Smooth muscle cell of the brain vasculature (primary cell): ENCODE data around the gene MMP27.

Source experiments
- DNase-seq: peaks from one replicate; pipeline ENCODE4 v3.0.0-alpha.2; 2012; ENCODE audit warnings: low read depth, low spot score

The MMP27 gene

GRCh38 chr11:102703826-102704493 is 1.6 kb downstream of the MMP27 start:
- DNase-seq = no peak

DNA sequence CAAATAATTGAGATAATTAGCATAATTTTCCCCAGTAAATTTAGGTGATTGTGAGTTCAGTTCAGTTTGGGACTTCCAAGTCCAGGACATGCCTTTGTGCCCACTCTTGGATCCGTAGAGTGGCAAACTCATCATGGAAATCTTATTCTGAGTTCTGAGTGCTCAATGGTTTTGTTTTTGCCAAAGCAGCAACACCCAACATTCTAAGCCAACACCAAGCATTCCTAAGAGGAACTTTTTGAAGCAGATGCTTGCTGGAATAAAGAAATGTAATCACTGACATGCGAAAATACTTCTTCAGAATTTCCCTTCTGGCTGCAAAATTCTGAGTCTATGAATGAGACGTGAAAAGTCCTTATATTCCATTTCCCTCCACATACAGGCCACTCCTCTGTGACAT is 10.4 kb downstream of the MMP27 start:
- DNase-seq = no peak

- DNase-seq = no peak
Measured at GRCh38 chr11:102685754-102686153, 19.8 kb downstream of the MMP27 start.

- DNase-seq = no peak
Measured at GRCh38 chr11:102685338-102685737, 20.2 kb downstream of the MMP27 start.

- DNase-seq = no peak
Measured at GRCh38 chr11:102683277-102683676, 22.3 kb downstream of the MMP27 start.

DNA sequence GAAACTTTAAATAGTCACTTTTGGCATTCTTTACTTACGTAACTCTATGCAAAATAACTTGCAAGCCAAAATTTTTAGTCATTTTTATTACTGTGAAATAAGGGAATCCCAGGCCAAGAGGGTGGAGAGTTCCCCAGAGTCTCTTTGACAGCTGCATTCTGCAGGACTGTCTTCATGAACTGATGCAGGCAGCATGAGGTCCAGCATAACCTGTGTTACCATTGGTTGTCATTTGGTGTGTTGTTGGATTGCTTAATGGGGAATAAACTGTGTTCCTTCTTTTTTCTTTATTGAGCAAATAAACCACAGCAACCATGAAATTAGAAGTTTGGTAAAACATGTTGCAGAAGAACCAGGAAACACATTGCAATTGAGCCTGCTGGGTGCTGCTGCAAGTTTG is 24.6 kb downstream of the MMP27 start:
- no peak for DNase-seq

- no peak for DNase-seq
Measured at GRCh38 chr11:102678022-102678421, 27.5 kb downstream of the MMP27 start.

DNA sequence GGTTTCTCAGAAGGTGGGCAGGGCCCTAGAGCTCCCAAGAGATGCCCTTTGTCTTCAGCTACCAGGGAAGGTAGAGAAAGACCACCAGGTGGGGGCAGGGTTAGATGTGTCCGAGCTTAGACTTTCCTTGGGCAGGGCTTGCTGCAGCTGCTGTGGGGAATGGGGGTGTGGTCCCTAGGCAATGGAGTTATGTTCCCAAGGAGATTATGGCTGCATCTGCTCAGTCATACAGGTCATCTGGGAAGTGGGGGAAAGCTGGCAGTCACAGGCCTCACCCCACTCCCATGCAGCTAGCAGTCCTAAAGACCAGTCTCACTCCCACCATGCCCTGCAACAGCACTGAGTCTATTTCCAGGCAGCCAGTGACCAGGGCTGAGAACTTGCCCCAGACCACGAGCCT is 29.5 kb downstream of the MMP27 start:
- no peak for DNase-seq

DNA sequence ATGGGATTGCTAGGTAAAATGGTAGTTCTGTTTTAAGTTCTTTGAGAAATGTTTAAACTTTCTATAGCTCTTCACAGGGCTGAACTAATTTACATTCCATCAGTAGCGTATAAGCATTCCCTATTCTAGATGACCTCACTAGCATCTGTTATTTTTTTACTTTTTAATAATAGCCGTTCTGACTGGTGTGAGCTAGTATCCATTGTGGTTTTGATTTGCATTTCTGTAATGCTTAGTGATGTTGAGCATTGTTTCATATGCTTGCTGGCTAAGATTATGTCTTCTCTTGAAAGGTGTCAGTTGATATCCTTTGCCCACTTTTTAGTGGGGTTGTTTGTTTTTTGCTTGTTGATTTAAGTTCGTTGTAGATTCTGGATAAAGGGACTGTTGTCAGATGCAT is 35.9 kb downstream of the MMP27 start:
- DNase-seq = no peak

GRCh38 chr11:102666331-102666957 is 39.1 kb downstream of the MMP27 start:
- DNase-seq = no peak

- no peak for DNase-seq
Measured at GRCh38 chr11:102664001-102664752, 41.4 kb downstream of the MMP27 start.

DNA sequence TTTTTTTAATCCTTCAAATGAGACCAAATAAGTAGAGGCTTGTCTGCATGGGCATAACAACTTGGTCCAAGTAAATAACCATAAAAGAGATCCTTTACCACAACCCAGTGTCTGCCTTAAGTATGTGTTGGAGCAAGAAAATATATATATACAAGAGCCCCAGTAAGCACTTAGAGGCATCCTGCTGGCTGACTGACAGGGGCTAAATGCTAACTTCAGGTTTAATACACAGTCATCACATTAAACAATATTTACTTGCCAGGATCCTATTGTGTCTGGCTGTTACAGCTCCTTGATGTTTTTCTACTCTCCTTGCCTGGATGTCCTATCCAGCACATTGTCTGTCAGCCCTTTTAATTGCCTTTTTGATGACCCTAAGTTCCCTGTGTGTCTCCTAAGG is 43.0 kb downstream of the MMP27 start:
- DNase-seq = no peak

DNA sequence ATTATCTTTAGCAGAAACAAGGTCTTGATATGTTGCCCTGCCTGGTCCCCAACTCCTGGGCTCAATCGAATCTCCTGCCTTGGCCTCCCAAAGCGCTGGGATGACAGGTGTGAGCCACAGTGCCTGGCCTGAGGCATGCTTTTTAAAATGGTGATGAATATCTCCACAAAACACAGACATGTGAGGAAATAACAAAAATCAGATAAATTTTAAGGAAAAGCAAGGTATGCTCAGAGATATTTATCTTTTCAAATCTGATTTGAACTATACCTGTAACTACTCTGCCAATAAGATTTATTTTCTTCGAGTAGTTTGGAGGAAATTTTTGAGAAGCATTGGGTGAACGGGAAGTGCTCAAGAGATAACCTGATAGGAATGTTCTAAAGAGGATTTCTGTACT is 44.5 kb downstream of the MMP27 start:
- no peak for DNase-seq

GRCh38 chr11:102656528-102656927 is 49.0 kb downstream of the MMP27 start:
- DNase-seq = no peak

DNA sequence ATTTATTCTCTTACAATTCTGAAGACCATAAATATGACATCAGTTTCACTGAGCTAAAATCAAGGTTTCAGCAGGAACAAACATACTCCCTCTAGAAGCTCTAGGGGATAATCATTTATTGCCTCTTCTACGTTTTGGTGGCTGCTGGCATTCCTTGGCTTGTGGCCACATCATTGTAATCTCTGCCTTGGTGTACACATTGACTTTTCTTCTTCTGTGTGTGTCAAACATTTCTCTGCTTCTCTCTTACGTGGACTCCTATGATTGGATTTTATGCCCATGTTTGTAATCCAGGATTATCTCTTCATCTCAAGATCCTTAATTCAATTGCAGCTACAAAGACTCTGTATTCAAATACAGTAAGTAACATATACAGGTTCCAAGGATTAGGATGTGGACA is 50.0 kb downstream of the MMP27 start:
- DNase-seq = no peak

DNA sequence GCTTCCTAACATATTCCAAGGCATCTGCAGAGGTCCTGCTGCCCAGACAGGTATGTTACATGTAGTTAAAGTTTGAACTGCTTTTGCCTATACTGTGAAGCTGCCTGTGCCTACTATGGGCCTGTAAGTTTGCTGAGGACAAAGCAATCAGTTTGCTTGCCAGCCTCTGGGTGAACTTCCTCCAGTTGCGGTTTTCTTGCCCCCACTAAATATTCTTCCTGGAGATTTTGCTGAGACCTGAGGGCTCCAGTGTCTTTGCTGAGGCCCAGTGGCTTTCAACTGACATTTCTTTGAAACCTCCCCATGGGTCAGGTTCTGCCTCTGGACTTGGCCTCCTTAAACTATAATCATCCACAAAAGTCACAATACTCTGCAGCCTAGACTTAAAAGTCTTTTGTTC is 50.8 kb downstream of the MMP27 start:
- no peak for DNase-seq

GRCh38 chr11:102653744-102654291 is 51.8 kb downstream of the MMP27 start:
- no peak for DNase-seq

GRCh38 chr11:102647430-102647829 is 58.1 kb downstream of the MMP27 start:
- DNase-seq = no peak

DNA sequence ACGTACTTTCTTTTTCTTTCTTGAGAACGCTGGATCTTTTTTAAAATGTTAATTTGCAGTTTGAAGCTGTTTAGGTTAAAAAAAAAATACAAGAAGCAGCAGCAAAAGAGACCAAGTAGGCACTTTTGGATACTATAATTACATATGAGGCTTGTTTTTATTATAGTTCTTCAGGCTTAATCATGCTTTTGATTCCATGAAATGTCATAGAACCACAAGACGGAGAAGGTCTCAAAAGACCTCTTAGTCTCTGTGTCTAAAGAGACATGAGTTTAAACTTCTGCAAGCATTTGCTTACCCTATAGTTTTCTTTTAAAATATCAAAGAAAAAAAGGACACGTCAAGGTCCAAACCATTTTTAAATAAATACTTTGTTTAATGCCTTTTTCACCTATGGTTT is 61.6 kb downstream of the MMP27 start:
- DNase-seq = no peak
